Left colon (tissue), 2 donors: Measurements from ENCODE around the gene CFAP97D1. TPM values are rescaled to one million over a fixed set of nuclear protein-coding genes. Genes with fewer than 3 reads are reported as not detected.
"Not testable (repeated sequence)": the region's sequence is repeated elsewhere in the genome, so short reads cannot be mapped to it uniquely, and the experiment has no call there.

Experiments used
- ATAC-seq: fragments of 200-7000 bp; cut with Tn5 transposase; one replicate; pipeline ENCODE4 v1.9.1; 2020; ENCODE audit warnings: mild to moderate bottlenecking, moderate library complexity
- DNase-seq, 2 donors: peaks; one replicate each; pipeline ENCODE4 v3.0.0-alpha.2; 2020
- intact Hi-C, 2 donors: fragments of 100-400 bp; cut with DNase I in 1 of 2; cut with micrococcal nuclease in 1 of 2; formaldehyde crosslinking; loops; one replicate each; pipeline versions ENCODE4 v1.11.2 to v1.14.0; 2022; cut with DNase I, micrococcal nuclease
- total RNA-seq, 2 donors: library from RNA; stranded (reverse); fragmentation: NEBNext Ultra II Directional; extraction: Animal tissue kit (Norgen Biotek cat#: 25700); gene quantifications; one replicate each; pipeline ENCODE4 v1.2.1, GENCODE V29; 2021
- donor health status: DM: no; HTN: no; CAD: no.
- donor health status: DM: yes; HTN: yes; CAD: no.

Gene CFAP97D1
- total RNA-seq, 2 donors from 2014 or later: not detected

- ATAC-seq: no peak
- intact Hi-C loops: no loop called here
- no peak for DNase-seq
These were observed 7.5 kb downstream of the CFAP97D1 start for GRCh38 chr17:43787728-43788127.

DNA sequence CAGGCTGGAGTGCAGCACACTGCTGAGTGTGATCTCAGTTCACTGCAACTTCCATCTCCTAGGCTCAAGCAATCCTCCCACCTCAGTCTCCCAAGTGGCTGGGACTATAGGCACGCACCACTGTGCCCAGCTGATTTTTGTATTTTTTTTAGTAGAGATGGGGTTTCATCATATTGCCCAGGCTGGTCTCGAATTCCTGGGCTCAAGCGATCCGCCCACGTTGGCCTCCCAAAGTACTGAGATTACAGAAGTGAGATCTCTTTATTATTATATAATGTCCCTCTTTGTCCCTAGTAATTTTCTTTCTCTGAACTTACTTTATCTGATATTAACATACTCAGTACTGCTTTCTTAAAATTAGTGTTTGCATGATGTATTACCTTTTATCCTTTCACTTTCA, 8.3 kb downstream of the CFAP97D1 start:
- ATAC-seq: no peak
- DNase-seq: no peak
- intact Hi-C loops: no loop called here

DNA sequence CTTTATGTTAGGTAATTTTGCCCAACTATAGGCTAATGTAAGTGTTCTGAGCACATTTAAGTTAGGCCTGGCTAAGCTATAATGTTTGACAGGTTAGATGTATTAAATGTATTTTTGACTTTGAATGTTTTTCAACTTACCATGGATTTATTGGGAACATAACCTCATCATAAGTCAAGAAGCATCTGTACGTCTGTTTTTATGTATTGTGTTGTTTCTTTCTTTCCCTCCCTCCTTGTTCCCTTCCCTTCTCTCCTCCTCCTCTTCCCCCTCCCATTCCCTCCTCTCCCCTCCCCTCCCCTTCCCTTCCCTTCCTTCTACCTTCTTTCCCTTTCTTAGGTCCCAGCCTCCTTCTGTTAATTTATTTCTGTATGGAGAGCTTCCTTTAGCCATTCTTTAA, 9.2 kb downstream of the CFAP97D1 start:
- DNase-seq: no peak
- ATAC-seq: no peak
- intact Hi-C loops: no loop called here

DNA sequence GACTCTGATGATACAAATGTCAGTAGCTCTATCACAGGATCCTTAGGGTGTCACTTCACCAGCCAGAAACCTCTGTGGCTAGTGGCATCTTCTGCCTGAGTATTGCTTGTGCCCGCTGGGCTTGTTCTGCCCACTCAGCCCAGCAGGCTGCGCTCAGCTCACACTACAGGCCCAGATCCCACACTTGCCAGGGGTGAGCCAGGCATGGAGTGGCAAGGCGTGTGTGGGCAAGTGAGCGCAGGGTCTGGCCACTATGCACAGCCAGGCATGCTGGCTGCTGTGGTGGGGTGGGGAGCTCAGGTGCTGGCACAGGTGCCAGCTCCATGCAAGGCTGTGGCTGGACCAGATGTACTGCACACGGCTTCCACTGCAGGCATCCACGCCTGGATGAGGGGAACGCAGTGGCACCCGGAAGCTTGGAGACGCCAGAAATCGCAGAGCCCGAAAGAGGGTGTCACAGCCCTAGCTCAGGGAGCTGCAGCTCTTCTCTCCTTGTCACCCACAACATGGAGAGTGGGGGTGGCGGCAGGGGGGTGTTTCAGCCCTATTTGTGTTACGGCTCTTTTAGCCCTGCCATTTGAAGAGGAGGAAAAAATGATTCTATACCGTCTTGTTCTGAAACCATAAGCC, 10.2 kb downstream of the CFAP97D1 start:
- ATAC-seq (peak; percentile 65), DNase-seq (no peak)
- intact Hi-C loops: no loop called here

- ATAC-seq (peak; percentile 96), DNase-seq (no peak)
- intact Hi-C loops: no loop called here
These were observed 11.4 kb downstream of the CFAP97D1 start for GRCh38 chr17:43791589-43791988.

- ATAC-seq, intact Hi-C loops, DNase-seq: not testable (repeated sequence)
These were observed 12.4 kb downstream of the CFAP97D1 start for GRCh38 chr17:43792668-43793067.

DNA sequence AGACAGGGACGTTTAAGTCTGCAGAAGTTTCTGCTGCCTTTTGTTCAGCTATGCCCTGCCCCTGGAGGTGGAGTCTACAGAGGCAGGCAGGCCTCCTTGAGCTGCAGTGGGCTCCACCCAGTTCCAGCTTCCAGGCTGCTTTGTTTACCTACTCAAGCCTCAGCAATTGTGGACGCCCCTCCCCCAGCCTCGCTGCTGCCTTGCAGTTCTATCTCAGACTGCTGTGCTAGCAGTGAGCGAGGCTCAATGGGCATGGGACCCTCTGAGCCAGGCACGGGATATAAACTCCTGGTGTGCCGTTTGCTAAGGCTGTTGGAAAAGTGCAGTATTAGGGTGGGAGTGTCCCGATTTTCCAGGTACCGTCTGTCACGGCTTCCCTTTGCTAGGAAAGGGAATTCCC, 17.8 kb downstream of the CFAP97D1 start:
- intact Hi-C loops, ATAC-seq: not testable (repeated sequence)
- peak in 1 of 2 donors; percentile 59 for DNase-seq

- ATAC-seq (no peak), DNase-seq (no peak)
- intact Hi-C loops: no loop called here
These were observed 18.8 kb downstream of the CFAP97D1 start for GRCh38 chr17:43799047-43799446.

- no peak for ATAC-seq
- no peak for DNase-seq
- intact Hi-C loops: no loop called here
These were observed 20.5 kb downstream of the CFAP97D1 start for GRCh38 chr17:43800736-43801135.

GRCh38 chr17:43801844-43802243, 21.6 kb downstream of the CFAP97D1 start:
- intact Hi-C loops: no loop called here
- no peak for DNase-seq

GRCh38 chr17:43803758-43804157, 23.5 kb downstream of the CFAP97D1 start:
- ATAC-seq (no peak), DNase-seq (no peak)
- intact Hi-C loops: no loop called here

More at GRCh38 chr17:43801844-43802243, 21.6 kb downstream of the CFAP97D1 start:
- ATAC-seq: no peak

GRCh38 chr17:43805117-43805516, 24.9 kb downstream of the CFAP97D1 start:
- DNase-seq (no peak), ATAC-seq (no peak)
- intact Hi-C loops: no loop called here

- intact Hi-C loops: no loop called here
- ATAC-seq: no peak
- DNase-seq: no peak
These were observed 27.8 kb downstream of the CFAP97D1 start for GRCh38 chr17:43808076-43808475.

DNA sequence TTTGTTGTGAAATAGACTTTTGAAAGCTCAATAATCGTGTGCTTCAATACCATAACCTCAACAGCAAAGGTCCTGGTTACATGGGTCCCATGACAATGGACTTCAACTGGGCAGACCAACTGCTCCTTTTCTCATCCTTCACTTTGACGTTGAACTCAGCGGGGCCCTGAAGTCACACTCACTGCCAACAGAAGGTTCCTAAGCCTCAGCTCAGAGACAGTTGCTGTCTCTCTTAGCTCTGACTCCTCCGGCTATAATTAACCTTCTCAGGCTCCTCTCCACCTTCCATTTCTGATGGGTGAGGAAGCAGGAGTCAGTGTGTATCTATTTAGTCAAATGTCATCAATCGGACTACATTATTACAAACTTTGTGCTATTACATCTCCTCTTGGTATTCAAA, 28.9 kb downstream of the CFAP97D1 start:
- DNase-seq (no peak), ATAC-seq (no peak)
- intact Hi-C loops: no loop called here

DNA sequence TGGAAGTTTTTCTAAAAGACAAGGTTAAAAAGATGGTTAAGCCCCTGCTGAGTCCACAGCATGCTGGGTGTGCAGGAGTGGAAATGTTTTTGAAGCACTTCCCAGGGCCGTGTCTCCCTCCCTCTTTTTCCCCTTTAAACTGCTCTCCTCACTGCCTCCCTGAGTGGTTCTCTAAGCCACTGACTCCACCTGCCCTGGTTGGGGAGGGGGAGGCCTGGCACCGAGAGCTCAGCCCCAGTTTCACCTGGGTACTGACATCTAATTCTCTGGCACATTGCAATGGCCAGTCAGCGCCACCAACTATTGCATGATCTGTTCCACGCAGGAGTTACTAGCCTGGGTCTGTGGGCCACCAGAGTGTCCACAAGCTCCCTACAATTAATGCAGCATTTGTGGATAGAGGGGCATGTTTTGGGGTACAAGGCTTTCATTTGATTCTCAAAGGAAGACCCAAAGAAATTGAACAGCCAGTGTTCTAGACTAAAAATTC, 30.0 kb downstream of the CFAP97D1 start:
- intact Hi-C loops: no loop called here
- DNase-seq (no peak), ATAC-seq (no peak)

DNA sequence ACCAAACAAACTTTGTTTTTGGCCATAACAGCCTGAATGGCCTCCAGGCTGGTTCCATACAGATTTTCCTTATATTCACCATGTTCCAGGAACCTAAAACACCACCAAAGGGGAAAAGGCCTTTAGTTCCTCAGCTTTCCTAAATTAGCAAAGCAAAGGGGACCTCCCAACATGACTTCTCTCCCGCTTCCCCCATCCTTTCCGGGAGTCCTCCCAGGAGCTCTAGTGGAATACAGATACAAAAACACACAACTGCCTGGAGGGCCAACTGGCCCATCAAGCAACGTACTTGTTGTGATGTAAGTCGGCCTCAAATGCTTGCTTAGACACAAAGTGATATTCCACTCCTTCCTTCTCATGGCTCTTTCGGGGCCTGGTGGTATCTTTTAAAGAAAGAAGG, 30.6 kb downstream of the CFAP97D1 start:
- intact Hi-C loops: no loop called here
- DNase-seq (no peak), ATAC-seq (no peak)

DNA sequence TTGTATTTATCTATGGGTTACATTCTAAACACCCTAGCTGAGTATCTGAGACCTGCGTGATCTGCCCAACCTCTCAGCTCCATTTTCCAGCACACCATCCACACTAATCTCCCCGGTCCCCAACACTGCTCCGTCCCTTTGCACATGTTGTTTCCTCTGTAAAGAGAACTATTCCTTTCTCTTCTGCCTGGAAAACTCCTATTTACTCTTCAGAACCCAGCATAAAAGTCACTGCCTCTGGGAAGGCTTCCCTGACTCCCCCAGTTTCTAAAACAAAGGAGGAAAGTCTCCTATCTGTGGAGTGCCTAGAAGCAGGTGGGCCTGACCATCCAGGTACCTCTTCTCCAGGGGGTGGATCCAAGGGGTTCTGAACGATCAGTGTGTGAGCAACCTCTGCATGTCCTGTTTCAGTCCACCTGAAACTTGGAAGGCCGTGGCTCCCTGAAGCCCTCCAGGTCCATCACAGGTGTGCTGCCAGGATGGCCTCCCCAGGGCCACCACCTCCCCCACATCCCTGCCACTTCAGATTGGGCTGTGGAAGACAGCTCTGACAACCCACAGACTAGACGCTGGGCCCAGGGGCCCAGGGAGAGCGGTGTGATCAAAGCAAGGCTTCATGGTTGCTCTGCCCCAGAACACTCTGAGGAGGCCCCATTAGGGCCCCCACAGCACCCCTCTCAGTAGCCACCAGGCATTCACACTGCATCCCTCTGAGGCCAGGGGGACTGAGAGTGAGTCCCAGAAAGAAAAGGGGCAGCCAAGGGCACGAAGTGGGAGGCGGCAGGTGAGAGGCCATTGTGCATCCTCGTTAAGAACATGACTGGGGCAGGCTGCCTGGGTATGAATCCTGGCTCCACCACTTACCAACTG, 32.4 kb downstream of the CFAP97D1 start:
- intact Hi-C loops: no loop called here
- no peak for ATAC-seq
- DNase-seq: no peak

GRCh38 chr17:43813386-43813785, 33.2 kb downstream of the CFAP97D1 start:
- ATAC-seq: no peak
- intact Hi-C loops: no loop called here
- no peak for DNase-seq

- intact Hi-C loops: no loop called here
- DNase-seq (no peak), ATAC-seq (no peak)
These were observed 33.8 kb downstream of the CFAP97D1 start for GRCh38 chr17:43814026-43814425.

GRCh38 chr17:43814714-43815113, 34.5 kb downstream of the CFAP97D1 start:
- no peak for ATAC-seq
- intact Hi-C loops: no loop called here

More at GRCh38 chr17:43814714-43815113, 34.5 kb downstream of the CFAP97D1 start:
- no peak for DNase-seq
